Left hindlimb (tissue), 1 donor: ENCODE data around the gene ZGLP1.
"Not testable (repeated sequence)": the region's sequence is repeated elsewhere in the genome, so short reads cannot be mapped to it uniquely, and the experiment has no call there.

Source experiments
- DNase-seq: peaks from one replicate; pipeline ENCODE4 v3.0.0-alpha.2; 2018

The ZGLP1 gene

DNA sequence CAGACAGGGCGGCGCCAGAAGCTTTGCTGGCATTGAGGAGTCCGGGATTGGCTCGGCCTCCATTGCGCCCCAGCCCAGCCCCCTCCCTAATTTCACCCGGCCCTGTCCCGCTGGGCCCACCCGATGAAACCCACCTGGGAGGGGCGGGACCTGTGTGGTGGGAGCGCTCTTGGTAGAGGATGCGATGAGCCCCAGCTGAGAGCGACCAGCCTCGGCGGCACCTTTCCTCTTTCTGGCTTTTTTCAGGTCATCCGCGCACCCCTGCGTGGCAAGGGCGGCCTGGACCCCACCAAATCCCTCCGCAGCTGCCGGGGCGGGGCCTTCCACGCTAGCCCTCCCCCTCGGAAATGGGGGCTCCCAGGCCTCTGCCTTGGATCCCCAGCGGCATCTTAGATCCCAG lies at the start of gene ZGLP1:
Gene ZGLP1, minus strand, starts transcription at position 393 of the 400 bp plus-strand sequence.
- no peak for DNase-seq

DNA sequence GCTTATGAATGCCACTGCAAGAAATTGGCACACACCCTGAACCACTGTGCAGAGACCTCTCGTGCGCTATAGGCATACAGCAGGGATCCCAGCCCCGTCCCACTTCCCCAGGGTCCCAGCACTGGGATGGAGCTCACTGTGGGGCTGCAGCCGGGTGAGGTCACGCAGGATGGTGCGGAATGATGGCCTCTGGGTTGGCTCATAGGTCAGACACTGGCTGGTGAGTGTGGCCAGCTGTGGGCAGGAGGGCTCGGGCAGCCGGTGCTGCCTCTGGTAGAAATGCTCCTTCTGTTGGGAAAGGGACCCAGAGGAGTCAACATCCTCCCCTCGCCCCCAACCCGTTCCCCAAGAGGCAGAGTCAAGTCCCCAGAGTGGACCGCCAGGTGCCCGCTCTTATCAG lies 46.8 kb upstream of the ZGLP1 start:
- no peak for DNase-seq

DNA sequence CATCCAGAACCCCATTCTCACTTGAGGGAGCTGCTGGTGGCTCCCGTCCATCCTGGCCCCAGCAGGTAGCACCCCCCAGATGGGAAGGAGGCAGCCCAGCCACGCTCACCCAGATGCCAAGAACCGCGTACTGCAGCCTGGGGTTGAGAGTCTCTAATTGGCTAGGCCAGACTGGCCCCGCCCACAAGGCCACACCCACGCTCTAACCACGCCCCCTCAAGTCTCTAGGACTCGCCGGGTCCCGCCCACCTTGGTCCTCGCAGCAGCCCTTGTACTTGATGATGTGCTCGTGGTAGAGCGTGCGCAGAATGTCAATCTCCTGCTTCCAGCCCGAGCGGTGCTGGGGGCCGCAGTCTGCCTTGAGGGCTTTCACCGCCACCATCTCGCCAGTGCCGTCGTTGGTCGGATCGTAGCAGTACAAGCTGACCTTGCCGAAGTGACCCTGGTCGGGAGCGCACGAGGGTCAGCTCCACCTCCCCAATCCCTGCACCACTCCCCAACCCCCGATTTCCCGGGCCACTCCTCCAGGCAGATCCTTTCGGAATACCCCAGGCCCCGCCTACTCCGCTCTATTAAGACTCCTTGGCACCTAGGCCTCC lies 44.3 kb upstream of the ZGLP1 start:
- DNase-seq, result peak; percentile 48

DNA sequence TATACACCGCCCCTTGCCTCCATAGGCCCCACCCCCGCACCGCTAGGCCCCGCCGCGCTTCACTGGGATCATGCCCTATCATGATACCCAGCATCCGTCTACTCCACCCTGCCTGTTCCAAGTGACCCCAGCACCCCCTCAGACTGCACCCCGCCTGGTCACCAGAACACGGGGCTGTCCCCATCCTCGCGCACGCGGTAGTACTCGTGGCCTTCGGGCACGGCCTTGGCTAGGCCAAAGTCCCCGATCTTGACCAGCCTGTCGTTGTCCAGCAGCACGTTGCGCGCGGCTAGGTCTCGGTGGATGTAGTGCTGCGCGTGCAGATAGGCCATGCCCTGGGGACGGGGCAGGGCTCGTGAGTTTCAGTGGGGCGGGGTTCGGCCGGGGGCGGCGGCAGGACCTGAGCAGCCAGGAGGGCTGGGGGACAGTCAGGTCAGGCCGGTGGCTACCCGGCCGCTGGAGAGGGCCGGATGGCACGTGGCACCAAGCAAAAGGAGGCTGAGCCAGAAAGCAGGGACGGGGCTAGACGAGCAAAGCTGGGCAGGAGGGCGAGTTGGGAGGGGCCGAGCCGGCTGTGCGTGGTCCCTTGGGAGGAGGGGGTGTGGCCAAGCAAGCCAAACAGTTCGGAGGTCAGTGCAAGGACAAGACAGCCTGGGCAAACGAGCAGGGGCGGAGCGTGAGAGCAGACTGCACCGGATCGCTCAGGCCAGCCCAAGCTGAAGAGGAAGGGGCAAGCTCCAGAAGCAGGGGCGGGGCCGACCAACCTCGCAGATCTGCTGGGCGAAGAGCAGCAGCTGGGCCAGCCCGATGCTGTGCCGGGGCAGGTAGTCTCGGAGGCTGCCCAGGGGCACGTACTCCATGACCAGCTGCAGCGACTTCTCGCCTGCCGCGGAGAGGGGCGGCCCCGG lies 43.4 kb upstream of the ZGLP1 start:
- DNase-seq, result peak; percentile 71

DNA sequence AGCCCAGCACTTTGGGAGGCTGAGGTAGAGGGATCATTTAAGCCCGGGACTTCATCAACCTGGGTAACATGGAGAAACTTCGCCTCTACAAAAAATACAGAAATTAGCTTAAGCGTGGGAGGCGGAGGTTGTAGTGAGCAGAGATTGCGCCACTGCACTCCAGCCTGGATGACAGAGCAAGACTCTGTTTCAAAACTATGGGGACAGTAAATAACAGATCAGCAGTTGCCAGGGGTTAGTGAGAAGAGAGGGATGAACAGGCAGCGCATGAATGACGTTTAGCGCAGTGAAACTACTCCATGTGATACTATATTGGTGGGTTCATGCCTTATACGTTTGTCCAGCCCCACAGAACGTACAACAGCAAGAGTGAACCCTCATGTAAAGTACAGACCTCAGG lies 36.9 kb upstream of the ZGLP1 start:
- no peak for DNase-seq

DNA sequence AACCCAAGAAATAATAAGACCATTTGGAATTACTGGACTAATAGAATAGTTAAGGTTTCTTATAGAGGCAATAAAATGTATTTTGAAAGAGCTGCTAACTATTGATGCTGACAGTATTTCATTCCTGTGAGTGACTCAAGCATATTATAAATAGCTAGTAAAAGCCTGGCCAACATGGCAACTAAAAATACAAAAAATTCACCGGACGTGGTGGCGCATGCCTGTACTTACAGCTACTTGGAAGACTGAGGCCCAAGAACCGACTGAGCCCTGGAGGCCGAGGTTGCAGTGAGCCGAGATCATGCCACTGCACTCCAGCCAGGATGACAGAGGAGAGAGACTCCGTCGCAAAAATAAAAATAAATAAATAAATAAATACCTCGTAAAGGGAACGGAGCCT lies 35.2 kb upstream of the ZGLP1 start:
- no peak for DNase-seq

DNA sequence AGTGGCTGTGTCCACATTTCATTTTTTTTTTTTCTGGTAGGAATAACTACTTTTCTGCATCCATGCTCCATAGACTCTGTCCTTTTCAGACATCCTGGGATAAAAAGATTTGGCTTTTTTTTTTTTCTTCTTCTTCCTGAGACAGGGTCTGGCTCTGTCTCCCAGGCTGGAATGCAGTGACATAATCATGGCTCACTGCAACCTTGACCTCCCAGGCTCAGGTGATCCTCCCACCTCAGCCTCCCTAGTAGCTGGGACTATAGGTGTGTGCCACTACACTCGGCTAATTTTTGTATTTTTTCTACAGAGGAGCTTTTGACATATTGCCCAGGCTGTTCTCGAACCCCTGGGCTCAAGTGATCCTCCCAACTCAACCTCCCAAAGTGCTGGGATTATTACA lies 33.9 kb upstream of the ZGLP1 start:
- no peak for DNase-seq

DNA sequence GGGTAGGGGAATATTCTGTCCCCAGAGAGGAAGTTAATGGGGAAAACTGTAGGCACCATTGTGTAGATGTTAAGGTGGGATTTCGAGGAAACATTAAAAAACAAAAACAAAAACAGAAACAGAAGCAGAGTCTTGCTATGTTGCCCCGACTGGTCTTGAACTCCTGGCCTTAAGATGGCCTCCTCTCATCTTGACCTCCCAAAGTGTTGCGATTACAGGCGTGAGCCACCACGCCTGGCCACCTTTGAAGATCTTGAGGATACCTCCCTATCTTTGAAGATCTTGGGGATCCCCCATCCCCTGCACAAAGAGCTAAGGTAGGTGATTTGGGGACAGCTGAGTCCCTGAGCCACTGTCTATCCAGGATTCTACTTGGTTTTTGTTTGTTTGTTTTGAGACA lies 30.4 kb upstream of the ZGLP1 start:
- no peak for DNase-seq

DNA sequence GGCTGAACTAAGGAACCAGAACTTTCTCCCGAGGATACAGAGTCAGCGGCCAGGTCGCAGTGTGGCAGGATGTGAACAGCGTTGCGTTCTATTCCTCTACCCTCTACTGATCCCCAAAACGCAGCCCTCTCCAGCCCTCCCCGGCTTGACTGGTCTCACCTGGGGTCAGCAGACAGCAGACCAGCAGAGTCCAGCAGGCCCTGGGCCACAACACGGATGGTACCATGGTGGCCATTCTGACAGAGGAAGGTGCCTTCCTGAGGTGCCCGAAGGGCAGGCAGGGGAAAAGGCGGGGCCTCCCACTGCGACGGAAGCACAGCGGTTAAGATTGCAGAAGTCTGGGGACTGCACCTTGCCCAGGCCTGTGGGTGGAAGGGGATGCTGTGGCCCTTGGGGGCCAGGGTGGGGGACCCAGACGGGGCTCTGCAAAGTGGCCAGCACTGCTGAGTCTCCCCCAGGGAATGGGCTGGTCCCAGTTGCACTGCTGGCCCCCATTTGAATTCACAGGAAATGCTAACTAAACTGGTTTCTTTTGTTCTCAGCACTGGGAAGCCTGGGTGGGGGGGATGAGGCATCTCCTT lies 29.9 kb upstream of the ZGLP1 start, which contains the start of gene ICAM3:
Gene ICAM3, minus strand, starts transcription at position 245 of the 581 bp plus-strand sequence. Its CDS starts 10 bp downstream, at position 235.
- DNase-seq, result no peak

DNA sequence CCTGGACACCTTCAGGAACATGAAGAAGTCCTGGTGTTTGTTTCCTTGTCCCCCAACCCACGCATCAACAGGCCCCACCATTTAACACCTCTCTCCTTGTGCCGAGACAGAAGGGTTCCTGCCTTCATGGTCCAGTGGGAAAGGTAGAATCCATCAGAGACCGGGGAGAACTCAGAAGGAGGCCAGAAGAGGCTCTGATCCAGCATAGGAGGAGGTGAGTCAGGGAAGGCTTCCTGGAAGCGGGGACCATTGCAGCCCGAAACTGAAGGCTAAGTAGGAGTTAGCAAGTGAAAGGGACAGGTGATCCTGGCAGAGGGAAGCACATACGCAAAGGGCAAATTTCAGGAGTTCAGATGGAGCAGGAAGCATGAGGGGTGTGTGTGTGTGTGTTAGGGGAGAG lies 29.3 kb upstream of the ZGLP1 start:
- no peak for DNase-seq

DNA sequence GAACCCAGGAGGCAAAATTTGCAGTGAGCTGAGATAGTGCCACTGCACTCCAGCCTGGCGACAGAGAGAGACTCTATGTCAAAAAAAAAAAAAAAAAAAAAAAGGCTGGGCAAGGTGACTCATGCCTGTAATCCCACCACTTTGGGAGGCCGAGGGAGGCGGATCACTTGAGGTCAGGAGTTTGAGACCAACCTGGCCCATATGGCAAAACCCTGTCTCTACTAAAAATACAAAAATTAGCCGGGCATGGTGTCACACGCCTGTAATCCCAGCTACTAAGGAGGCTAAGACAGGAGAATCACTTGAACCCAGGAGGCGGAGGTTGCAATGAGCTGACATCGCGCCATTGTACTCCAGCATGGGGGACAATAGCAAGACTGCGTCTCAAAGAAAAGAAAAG lies 27.1 kb upstream of the ZGLP1 start:
- not testable (repeated sequence) for DNase-seq

DNA sequence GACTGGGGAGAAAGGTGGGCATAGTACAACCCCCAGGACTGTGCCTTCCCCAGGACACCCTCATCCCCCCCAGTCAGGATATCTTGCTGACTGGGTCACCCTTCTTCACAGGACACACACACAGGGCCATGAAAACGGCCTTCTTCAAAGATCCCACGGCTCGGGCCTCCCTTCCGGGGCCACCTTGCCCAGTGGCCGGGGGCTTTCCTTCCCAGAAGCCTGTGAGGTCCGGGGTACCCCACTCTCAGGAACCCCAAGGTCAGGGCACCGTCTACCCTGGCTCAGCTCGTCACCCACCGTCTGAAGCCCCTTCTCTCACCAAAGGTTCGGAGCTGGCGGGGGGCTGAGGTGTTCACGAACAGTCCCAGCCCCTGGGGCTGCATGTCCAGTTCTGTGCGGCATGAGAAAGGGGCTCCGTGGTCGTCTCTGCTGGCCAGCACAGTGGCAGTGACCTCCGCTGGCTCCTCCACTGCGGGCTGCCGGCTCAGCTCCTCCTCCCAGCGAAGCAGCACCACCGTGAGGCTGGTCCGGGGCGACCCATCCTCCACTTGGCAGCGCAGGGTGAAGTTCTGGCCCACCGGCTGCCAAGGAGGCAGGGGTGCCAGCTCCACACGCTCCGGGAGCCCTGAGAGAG lies 25.9 kb upstream of the ZGLP1 start:
- DNase-seq, result no peak

DNA sequence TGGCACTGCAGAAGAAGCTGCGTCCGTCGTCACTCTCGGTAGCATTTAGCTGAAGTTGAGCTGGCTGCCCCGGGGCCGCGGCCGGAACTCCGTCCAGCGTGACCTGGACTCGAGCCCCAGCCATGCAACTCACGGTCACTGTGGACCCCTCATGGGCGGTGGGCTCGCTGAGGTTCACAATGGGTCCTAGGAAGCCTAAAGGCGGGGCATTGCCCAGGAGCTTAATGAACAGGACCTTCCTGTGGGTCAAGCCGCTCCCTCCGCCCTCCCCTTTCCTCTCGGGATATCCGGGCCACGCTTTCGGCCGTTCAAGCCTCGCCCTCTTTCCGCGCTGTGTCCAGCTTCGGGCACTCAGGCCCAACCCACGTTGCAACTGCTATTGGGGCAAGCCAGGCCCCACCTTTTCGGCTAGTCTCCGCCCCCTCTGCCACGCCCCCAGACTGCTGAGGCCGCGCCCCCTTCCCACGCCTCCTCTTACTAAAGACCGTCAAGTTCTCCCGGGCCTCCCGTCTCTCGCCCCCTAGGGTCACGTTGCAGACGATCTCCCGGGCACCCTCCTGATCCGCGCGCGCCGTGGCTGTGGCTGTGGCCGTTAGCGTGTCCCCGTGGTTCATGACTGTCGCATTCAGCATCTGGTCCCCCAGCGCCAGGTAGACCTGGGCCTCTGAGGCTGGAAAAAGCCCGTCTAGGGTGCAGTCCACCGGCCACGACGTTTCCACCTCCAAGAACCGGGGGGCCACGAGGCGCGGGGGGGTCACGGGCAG lies 25.2 kb upstream of the ZGLP1 start:
- DNase-seq, result peak; percentile 94

DNA sequence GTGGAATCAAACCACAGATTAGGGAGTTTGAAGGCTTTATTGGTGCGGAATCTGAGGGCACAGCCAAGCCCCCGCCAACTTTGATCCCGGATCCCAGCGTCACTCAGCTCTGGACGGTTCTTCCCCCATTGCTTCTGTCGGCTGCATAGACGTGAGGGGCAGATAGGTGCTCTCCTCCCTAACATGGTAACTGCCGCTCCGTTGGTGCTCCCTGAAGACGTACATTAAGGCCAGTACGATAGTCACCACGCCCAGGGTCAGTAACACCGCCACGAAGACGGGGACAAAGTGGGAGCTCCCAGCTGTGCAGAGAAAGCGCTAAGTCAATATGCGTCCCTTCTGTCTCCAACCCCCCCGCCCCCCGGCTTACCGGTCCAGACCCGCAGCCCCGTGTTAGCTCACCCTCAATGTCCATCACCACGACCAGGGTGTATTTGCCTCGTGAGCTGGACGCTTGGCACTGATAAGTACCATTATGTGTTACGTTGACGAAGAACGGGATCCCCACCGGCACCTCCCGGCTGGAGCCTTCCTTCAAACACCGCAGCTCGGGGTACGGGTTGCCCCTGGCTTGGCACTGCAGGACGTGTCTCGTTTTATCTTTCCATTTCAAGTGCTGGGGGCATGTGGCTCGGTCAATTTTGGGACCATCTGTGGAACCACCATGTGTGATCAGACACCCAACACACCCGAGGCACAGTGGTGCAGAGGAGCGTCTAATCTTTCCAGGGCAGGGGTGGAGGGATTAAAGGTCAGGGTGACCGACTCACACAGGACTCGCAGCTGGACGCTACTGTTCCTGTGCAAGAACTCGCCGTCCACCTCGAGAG lies 24.4 kb upstream of the ZGLP1 start:
- no peak for DNase-seq

DNA sequence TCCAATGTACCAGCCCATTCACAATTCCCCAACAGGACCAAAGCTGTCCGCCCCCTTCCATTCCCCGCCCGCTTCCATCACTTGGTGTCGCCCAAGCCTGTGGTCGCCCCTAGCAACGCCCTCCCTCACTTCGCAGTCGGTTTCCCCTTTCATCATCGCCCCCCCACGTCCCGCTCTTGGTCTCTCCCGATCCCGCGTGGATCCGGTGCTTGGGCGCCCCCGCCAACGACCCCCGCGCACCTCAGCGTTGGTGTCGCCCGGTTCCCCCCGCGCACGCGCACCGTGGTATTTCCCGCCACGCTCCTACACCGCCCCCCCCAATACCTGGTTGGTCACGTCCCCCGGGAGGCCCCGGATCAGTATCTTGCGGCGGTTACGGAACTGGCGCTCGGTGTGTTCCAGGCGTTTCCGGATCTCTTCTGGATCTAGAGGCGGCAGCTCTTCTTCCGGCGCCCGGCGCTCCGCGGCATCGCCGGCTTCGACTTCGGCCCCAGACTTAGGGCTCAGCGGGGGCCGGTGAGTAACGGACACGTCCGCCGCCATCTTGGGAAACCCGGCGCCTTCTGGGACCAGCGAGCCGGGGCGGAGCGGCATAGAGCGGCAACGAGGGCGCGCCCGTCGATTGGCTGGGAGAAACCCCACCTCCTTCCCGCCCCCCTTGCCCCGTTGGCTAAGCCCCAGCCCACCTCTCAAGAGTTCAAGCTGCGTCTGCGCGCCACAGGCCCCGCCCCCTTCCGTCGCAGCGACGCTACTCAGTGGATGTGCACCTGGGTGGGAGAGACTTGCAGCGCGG lies 23.5 kb upstream of the ZGLP1 start, which contains the start of gene RAVER1:
Gene RAVER1, minus strand, starts transcription at position 565 of the 793 bp plus-strand sequence. Its CDS starts 22 bp downstream, at position 543.
- peak; percentile 98 for DNase-seq

DNA sequence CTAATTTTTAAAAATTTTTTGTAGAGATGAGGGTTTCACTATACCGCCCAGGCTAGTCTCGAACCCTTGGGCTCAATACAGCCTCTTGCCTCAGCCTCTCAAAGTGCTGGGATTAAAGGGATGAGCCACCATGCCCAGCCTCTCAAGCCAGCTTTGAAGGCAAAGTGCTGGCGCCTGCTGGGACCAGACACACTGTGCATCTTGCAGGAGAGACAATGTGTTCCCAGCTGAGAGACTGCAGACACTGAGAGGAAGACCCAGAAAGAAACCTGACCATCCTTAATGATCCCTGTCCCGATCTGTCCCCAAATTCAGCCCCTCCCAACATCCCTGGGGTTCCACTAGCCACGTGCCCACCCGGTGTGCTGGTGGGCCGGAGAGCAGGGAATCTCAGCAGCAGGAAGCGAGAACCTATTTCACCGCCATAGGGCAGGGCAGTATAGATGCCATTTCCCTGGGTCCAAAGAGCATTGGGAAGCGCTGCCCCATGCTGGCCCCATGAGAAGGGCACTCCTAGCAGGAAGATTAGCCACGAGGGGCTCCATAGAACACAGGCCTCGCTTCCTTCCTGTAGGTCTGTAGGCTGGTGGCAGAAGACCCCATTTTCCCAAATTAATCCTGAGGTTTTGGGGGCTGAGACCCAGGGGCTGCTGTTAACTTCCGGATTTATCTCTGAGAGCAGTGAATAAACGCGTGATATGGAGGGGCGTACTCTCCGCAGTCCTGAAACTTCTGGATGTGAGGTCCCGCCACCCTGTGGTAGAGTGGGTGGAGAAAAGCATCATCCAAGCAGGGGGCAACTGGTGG lies 22.7 kb upstream of the ZGLP1 start:
- no peak for DNase-seq

DNA sequence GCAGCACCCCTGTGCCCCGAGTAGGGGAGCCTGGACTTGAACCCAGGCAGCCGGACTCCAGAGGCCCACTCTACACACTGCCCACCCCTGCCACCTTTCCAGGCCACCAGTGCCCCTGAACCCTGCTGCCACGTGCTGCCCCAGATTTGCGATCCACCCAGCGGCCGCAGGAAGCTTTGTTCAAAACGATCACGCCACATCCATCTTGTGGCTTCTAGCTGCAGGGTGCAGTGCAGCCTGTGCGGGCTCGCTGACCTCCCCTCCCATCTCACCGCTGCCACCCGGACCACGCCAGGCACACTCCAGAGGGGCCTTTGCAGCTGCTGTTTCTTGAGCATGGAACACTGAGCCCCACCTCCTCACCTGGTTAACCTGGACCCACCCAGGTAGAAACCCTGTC lies 19.9 kb upstream of the ZGLP1 start:
- no peak for DNase-seq

DNA sequence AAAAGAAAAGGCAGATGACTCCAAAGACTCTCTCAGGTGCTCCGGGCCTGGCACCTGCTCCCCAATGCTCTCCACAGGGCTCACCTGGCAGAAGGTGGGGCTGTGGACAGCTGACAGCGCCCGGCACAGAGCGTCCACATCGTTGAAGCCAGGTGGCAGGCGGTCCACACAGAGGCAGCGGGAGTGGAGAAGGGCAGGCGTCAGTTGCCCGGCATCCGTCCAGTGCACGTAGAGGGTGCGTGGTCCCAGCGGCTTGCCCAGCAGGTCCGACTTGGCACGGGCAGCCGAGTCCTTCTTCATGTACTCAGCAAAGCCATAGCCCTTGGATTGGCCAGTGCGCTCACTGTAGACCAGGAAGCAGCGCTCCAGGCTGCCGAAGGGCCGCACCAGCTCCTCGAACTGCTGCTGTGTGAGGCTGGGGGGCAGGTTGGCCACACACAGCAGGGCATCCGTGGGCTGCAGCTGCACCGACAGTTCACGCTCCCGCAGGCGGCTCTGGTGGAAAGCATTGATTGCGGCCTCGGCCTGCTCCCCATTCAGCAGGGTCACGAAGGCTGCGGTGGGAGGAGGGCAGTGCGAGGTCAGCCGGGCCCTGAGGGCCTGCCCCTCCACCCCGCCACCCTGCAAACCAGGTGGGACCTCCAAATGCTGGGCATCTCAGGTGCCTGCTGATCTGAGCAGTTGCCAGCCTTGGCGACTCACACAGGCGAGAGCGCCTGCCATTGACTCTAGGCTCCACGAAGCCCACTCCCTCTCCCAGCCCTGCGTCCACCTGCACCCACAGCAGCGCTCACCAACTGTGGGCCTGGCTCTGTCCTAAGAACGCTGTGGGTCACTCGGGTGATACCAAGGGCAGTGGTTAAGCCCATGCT lies 19.2 kb upstream of the ZGLP1 start:
- DNase-seq, result no peak

DNA sequence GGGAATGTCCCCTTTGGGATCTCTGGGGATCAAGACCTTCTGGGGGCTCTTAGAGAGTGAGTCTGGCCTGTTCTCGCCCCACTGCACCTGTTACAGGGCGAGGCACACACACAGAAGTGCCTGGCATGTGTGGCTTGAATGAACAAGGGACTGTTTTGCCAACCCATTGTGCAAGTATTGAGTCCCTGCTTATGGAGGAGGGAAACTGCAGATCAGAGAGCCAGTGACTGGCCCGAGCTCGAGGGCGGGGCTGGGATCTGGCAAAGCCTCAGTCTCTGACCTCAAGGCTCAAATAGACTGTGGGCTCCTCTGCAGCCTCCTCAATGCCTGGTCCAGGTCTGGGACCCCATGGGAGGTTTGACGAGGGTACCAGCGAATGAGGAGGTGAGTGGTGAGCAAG lies 18.2 kb upstream of the ZGLP1 start:
- DNase-seq, result no peak
